Epithelial cell of proximal tubule (primary cell): ENCODE measurements around the gene EFCAB5. TPM values are rescaled to one million over a fixed set of nuclear protein-coding genes. Genes with fewer than 3 reads are reported as not detected.
"Not testable (repeated sequence)": the region's sequence is repeated elsewhere in the genome, so short reads cannot be mapped to it uniquely, and the experiment has no call there.

Experiments used
- DNase-seq: peaks from one replicate; pipeline ENCODE4 v3.0.0-alpha.2; 2011; ENCODE audit warnings: low read depth
- H3K4me3 ChIP-seq: 2 replicates; pipeline ENCODE4 v1.5.1; 2011; ENCODE audit warnings: low read depth, mild to moderate bottlenecking, low read length
- total RNA-seq: library from RNA; depleted of rRNA; stranded (reverse); fragments of >200 nt; gene quantifications from 2 replicates; pipeline ENCODE4 v1.2.3, GENCODE V29; 2015
- TF ChIP-seq, protein P1 (sequence below): conservative IDR thresholded peaks from 2 replicates; pipeline ENCODE4 v1.5.1; 2012; ENCODE audit warnings: low read depth, mild to moderate bottlenecking, low read length

EFCAB5 gene
- total RNA-seq, 1 donor from 2014 or later, result 2.5 TPM

DNA sequence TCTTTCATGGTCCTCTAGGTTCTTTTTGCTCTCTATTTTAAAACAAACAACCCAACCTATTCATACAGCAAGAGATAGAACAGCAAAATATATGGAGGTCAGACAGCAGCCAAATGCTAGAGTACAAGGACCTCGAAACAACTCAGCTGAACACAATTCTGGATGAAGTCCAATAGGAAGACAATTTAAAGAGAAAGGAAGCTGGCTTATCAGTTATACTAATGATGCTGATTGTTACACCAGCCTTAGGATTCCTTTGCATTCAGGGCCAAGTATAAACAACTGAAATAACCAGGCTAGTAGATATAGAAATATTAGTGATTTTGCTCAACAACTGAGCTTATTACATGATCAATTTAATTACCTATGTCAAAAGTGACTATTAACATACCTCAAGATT lies 13.9 kb upstream of the EFCAB5 start:
- DNase-seq, result no peak
- no peak overlapping the region for H3K4me3 ChIP-seq
- TF ChIP-seq, protein P1, sequence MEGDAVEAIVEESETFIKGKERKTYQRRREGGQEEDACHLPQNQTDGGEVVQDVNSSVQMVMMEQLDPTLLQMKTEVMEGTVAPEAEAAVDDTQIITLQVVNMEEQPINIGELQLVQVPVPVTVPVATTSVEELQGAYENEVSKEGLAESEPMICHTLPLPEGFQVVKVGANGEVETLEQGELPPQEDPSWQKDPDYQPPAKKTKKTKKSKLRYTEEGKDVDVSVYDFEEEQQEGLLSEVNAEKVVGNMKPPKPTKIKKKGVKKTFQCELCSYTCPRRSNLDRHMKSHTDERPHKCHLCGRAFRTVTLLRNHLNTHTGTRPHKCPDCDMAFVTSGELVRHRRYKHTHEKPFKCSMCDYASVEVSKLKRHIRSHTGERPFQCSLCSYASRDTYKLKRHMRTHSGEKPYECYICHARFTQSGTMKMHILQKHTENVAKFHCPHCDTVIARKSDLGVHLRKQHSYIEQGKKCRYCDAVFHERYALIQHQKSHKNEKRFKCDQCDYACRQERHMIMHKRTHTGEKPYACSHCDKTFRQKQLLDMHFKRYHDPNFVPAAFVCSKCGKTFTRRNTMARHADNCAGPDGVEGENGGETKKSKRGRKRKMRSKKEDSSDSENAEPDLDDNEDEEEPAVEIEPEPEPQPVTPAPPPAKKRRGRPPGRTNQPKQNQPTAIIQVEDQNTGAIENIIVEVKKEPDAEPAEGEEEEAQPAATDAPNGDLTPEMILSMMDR, result no peak

DNA sequence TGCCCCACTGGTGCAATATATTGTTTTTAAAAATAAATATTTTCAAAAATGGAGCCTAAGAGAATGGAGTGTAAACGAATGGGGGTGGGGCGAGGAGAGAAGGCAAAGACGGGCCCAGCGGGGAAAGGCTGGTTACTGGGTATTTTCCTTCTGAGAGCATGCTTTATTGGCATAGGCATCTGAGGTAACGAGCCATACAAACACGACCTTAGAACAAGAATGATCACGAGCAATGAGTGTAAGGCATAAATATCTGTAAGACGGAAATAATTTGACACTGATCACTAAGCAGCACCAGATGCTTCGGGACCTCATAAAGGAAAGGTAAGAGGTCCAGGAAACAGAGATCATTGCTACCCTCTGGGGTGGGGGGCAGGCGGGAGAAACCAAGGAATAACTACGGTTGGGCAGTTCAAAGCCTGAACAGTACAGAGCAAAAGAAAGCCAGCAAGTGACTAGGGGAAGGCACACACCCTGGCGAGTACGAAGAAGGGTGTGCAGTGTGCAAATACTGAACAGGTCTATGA lies 12.4 kb upstream of the EFCAB5 start:
- TF ChIP-seq, protein P1, result no peak
- peak; percentile 59 for DNase-seq
- H3K4me3 ChIP-seq, result peak overlapping the region; percentile 69

DNA sequence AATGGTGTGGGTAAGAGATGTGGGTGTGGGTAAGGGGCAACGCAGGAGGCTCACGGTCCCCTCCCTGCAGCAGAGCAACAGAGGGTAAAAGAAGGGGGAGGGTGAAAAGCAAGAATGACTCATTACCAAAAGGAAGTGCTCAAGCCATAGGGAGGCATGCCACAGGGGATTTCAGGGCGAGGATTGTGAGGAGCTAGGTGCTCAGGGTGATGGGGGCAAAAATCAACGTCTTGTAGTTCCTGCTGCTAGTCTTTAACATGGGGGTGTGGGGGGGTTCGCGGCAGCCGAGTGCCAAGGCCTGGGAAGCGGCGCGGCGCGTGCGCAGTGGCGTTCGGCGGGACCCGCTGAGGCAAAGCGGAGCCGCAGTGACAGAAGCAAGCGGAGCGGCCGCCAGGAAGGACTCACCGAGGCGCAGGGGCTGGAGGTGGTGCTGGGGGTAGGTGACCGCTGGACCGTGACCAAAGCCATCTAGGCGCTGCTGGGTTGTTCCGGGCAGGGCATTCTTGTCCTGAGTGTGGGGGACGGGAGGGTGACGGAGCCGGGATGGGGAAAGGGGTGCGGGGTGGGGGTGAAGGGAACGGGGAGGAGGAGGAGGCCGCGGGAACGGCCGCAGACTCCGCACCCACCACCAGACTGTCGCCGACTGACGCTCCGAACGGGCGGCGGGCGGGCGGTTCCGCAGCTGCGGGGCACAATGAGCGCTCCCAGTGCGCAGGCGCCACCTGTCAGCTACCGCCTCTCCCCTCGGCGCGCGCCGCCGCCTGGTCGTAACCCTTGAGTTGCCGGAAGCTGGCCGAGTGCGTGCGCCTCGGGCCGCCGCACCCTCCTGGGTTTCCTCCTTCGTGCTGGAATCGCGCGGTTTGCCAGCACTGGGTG lies 11.7 kb upstream of the EFCAB5 start, which contains the start of gene SSH2:
Gene SSH2, minus strand, starts transcription at position 696 of the 876 bp plus-strand sequence. Its CDS starts 228 bp downstream, at position 468.
- TF ChIP-seq, protein P1, result no peak
- peak within 1 kb of the TSS; percentile 69 for H3K4me3 ChIP-seq
- DNase-seq, result peak; percentile 43

DNA sequence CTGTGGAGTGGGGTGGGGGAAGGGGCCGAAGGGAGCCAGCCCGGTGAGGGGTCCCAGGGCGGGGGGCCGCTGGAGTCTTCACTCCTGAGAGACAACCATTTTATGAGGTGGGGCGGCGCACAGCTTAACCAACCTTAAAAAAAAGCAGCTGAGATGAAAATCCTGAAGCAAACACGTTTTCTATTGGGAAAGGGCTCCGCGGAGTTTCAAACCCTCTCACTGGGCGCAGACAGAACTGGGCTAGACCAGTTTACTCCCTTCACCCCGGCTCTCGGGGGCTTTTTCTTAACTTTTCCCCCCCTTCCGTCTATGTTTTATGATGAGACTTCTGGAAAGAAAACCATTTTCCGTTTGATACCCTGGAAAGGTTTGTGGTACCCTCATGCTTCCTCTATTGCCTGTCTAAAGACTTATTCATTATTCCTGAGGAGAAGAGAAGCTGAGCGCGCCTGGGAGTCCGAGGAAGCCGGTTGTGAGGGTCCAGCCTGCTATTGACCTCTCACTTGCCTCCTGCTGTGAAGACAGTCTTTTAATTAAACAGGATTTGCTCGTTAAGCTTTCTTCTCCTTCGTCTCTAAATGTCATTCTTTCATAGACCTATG lies 10.9 kb upstream of the EFCAB5 start:
- no peak for DNase-seq
- peak overlapping the region; percentile 69 for H3K4me3 ChIP-seq
- TF ChIP-seq, protein P1, result no peak

DNA sequence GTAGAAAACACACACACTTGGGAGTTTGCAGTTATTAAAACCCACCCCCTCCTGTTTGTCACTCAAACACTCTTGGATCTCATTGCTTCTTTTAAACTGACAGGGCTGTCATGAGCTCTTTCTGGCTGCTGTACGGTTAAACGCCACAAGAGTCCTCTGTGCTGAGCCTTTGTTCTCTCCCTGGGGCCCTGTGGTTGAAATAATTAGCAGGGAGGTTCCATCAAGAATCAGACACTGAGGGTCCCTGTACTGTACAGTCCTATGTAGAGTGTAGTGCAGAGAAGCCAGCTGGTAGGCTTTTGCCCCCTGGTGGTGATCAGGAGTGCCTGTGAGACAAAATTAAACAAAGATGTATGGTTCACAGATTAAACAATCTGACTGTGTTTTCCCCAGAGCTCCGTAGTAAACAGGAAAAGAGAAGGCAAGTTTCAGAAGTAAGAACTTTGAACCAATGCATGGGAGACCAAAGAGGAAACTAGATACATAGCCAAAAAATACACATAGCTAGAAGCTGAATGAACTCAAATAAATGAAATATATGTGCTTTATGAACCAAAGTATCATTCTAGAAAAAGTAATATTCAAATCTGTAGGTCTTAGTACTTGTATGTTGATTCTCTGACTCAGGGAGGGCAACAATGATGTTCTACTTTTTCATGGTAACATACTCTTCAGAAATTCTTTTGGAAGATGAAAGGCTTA lies 10.1 kb upstream of the EFCAB5 start:
- H3K4me3 ChIP-seq, result peak overlapping the region; percentile 69
- TF ChIP-seq, protein P1, result peak; percentile 97
- DNase-seq, result peak; percentile 41

DNA sequence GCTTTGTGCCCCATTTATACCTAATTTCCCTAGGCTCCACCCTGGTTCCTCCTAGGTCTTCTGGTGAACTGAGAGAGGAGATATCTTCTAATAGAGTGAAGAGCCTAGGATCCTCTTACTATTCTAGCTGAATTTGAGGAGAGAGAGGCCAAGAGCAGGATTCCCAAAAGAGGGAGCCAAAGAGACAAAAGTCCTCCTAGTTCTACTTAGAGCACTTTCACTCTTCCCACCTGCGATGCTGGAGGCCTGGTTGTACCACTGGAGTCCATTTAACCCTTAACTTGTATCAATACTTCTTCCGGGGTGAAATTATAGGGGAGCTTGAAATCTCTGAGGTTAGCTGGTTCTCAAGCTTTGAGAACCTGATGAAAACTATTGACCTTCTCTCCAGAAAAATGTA lies 8.1 kb upstream of the EFCAB5 start:
- TF ChIP-seq, protein P1, result peak; percentile 64
- no peak for DNase-seq
- no peak overlapping the region for H3K4me3 ChIP-seq

DNA sequence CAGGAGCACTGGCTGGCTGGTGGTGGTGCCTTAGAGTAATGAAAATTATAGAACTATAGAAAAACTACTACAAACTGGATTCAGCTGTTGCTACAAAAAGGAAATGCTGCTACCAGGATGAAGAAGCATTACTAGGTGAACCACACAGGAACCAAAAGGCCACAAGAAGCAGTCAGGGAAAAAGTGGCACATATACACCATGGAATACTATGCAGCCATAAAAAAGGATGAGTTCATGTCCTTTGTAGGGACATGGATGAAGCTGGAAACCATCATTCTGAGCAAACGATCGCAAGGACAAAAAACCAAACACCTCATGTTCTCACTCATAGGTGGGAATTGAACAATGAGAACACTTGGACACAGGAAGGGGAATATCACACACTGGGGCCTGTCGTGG lies 5.5 kb upstream of the EFCAB5 start:
- DNase-seq, H3K4me3 ChIP-seq: not testable (repeated sequence)
